Fibroblast of lung (primary cell): ENCODE data around the gene ABCF2.

Experiments
- CTCF ChIP-seq, 2 donors: IDR thresholded peaks in 1 of 2; conservative IDR thresholded peaks in 1 of 2; 1 replicate in 1 of 2; 2 replicates in 1 of 2; pipeline ENCODE4 v1.5.1; 2011 to 2012; ENCODE audit warnings: low read length in 2 of 2, control low read depth in 1 of 2, inconsistent platforms in 1 of 2, low read depth in 1 of 2, mild to moderate bottlenecking in 1 of 2
- EZH2 ChIP-seq: IDR thresholded peaks from 2 replicates; pipeline ENCODE4 v1.5.1; 2012; ENCODE audit warnings: low read length, control low read depth, mild to moderate bottlenecking; ENCODE audit errors: missing control alignments

DNA sequence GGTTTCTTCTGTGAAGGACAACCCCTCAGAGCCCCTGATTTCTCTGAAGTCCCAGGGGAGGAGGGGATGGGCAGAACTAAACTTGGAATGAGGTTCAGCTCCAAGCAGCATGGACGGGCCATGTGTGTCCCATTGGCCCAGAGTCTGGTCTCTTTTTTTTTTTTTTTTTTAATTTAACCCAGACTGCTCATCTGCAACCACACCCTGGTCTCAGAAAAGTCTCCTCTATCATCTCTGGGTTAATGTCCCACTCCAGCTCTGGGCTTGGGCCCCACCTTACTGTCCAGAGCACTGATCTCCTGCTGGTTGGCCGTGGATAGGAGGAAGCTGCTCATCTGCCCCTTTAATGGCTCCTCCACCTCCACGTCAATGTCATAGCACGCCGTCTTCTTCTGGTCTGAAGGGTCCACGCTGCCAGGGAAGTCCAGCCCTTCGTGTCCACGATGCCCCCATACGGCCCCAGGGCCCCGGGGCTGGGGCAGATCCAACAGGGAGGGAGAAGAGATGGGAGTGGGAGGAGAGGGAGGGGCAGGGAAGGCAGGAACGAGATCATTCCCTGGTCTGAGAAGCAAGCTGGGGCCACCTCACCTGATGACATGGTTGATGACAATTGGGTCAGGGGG, 12.9 kb upstream of the ABCF2 start:
- TF ChIP-seq CTCF (conservative IDR thresholded peaks at IDR 0.05 in 1 of 2, IDR thresholded peaks at IDR 0.05 in 1 of 2; ENCODE audit: low read depth in 1 of 2, low read length in 2 of 2) (no peak), EZH2 (no peak)
